ENCODE data around the gene ZNF333.

Gene ZNF333

GRCh38 chr19:14689598-14690503 lies at the start of gene ZNF333:
Gene ZNF333, plus strand, starts transcription at chr19:14690048. Its CDS starts 3,444 bp downstream, at chr19:14693492.
- intact Hi-C loops (cut with DNase I): no loop called here
- peak; percentile 86 to 99 (median 96) for DNase-seq

GRCh38 chr19:14648506-14648905 lies 41.3 kb upstream of the ZNF333 start:
- intact Hi-C loops (cut with DNase I): no loop called here
- DNase-seq: no peak

DNA sequence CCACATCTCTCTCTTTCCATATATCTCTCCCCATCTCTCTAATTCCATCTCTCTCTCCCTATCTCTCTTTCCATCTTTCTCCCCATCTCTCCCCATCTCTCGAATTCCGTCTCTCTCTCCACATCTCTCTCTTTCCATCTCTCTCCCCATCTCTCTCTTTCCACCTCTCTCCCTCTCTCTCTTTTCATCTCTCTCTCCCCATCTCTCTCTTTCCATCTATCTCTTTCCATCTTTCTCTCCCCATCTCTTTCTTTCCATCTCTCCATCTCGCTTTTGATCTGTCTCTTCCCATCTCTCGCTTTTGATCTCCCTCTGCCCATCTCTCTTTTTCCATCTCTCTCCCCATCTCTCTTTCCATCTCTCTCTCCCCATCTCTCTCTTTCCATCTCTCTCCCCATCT lies 40.8 kb upstream of the ZNF333 start:
- intact Hi-C loops (cut with DNase I): no loop called here
- no peak for DNase-seq

GRCh38 chr19:14650161-14650560 lies 39.7 kb upstream of the ZNF333 start:
- no peak for DNase-seq
- intact Hi-C loops (cut with DNase I): no loop called here

DNA sequence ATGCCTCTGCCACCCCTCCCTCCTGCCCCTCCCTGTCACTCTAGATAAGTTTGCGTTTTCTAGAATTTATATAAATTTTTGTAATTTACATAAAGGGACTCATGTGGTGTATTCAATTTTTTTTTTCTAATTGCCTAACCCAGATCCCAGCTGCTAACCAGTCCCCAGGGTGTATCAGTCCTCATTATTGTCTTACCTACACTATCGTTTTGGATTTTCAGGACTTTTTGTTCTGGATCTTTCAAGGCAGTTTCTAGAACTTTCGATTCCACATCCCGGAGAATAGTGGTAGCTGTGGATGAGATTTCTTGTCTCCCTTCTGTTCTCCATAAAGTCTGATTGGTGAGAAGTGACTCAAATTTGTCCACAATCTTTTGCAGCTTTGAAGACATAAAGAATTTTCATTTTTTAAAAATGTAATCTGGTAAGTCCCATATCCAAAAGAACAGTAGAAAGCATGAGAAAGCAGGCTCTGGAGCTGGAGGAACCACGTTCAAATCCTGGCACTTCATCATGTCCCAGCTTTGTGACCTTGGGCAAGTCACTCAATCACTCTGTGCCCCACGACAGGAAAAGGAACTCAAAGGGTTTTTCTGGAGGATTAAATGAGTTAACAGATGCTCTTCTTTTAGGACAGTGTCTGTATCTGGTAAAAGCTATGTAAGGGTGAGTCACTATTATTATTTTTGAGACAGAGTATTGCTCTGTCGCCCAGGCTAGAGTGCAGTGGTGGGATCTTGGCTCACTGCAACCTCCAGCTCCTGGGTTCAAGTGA lies 34.9 kb upstream of the ZNF333 start:
- no peak for DNase-seq
- intact Hi-C loops (cut with DNase I): no loop called here

DNA sequence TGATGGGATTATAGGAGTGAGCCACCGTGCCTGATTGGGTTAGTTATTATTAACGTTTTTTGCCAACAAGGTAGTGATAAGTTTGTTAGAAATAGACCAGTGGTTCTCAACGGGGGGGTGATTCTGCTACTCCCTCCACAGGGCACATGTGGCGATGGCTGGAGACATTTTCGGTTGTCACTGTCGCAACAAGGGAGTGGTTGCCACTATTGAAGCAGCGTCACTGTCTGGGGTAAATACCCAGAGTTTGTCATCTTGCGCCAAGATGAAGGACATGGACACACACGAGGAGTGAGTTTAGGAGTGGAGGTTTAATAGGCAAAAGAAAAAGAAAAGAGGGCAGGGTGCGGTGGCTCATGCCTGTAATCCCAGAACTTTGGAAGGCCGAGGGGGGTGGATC lies 34.1 kb upstream of the ZNF333 start:
- intact Hi-C loops (cut with DNase I): no loop called here
- no peak for DNase-seq

- DNase-seq: no peak
- intact Hi-C loops (cut with DNase I): no loop called here
These were observed 29.9 kb upstream of the ZNF333 start for GRCh38 chr19:14659874-14660489.

DNA sequence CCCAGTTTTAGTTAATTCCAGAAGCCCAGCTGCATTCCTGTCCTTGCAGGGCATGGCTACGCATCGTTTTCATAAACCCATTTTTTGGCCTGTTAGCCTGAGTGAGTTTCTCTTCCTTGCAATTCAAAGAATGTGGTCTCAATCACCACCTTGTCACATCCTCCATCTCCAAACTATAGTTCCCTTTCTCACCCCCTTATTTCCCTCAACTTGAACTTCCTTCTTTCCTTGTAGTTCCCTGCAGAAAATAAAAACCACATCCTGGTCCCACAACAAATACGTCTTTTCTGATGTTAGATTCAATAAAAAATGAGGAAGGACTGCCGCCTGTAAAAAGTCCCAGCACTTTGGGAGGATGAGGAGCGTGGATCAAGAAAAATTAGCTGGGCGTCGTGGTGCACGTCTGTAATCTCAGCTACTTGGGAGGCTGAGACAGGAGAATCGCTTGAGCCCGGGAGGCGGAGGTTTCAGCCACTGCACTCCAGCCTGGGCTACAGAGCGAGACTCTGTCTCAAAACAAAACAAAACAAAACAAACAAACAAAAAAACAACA lies 28.4 kb upstream of the ZNF333 start:
- no peak for DNase-seq
- intact Hi-C loops (cut with DNase I): no loop called here

GRCh38 chr19:14669940-14670339 lies 19.9 kb upstream of the ZNF333 start:
- DNase-seq: no peak
- intact Hi-C loops (cut with DNase I): no loop called here

DNA sequence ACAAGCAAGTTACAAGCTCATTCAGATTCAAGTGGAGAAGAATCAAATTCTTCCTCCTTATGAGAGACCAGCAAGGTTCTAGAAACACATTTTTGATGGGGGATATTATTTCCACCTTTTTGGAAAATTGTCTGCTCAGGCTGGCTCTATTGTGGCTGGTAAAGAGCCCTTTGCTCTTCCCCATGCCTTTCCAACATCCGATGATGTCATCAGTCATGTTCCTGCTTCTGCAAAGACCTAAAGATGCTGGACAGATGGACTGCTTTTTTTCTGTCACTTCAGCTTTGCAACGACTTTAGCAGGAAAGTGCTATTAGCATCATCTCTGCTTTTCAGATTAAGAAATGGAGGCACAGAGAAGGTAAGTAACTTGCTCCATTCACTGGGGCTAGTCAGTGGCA lies 19.4 kb upstream of the ZNF333 start:
- DNase-seq: no peak
- intact Hi-C loops (cut with DNase I): no loop called here

- DNase-seq: no peak
- intact Hi-C loops (cut with DNase I): no loop called here
These were observed 17.5 kb upstream of the ZNF333 start for GRCh38 chr19:14672188-14672872.

- DNase-seq: no peak
- intact Hi-C loops (cut with DNase I): no loop called here
These were observed 16.8 kb upstream of the ZNF333 start for GRCh38 chr19:14673088-14673487.

DNA sequence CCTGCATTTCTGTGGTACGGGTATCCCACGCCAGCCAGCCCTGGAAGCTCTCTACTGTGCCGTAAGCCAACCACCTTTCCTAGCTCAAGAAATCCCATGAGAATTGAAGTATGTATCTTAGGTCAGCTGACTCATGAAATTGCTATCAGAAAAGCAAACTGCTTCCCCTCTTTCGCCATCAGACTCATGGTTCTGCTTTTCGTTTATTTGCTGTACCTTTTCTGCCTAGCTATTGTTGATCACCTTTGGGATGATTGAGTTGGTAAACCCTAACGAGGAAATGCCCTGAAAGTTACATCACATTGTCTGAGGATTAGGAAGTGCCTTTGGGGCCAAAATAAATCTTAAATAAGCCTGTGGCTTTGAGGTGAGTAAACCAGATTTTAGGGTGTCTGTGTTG lies 15.1 kb upstream of the ZNF333 start, which contains the start of gene ADGRE3:
Gene ADGRE3 (minus strand): TSS at position 81 of the 400 bp plus-strand sequence. CDS start 74 bp downstream, at position 7.
- DNase-seq: no peak
- intact Hi-C loops (cut with DNase I): no loop called here

DNA sequence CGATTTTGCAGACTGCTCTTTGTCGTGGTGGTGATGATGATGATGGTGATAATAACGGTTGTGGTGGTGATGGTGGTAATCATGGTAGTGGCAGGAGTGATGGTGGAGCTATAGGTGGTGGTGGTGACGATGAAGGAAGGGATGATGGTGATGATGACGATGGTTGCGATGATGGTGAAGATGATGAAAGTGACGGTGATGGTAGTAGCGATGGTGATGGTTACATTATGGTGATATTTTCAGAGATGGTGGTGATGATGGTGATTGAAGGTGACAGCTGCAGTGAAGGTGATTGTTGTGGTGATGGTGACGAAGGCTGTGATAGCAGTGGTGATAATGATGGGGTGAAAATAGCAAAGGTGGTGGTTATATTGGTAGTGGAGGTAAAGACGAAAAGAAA lies 13.1 kb upstream of the ZNF333 start:
- intact Hi-C loops (cut with DNase I): no loop called here
- DNase-seq: no peak

- intact Hi-C loops (cut with DNase I): no loop called here
- DNase-seq: no peak
These were observed 12.4 kb upstream of the ZNF333 start for GRCh38 chr19:14677464-14677863.

- intact Hi-C loops (cut with DNase I): no loop called here
These were observed 11.6 kb upstream of the ZNF333 start for GRCh38 chr19:14678199-14678598.

DNA sequence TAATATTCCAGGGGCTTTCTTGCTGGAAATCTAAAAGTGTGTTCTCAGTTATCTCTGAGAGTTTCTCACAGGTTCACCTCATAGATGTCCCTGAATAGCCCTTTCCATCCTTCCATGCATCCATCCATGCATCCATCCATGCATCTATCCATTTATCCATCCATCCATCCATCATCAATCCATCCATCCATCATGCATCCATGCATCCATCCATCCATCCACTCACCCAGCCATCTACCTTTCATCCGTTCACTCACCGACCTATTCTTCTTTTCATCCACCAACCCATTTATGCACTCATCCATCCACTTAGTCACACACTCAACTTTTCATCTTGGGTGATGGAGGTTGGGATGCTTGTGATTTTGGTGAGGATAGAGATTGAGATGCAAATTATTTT lies 7.8 kb upstream of the ZNF333 start:
- no peak for DNase-seq
- intact Hi-C loops (cut with DNase I): no loop called here

More at GRCh38 chr19:14678199-14678598, 11.6 kb upstream of the ZNF333 start:
- no peak for DNase-seq

GRCh38 chr19:14683439-14683838 lies 6.4 kb upstream of the ZNF333 start:
- DNase-seq: no peak
- intact Hi-C loops (cut with DNase I): no loop called here

- intact Hi-C loops (cut with DNase I): loop anchor here (1.0 kb wide), 1 partner anchor 112 kb away; no protein-coding TSS in a partner anchor
These were observed 3.4 kb upstream of the ZNF333 start for GRCh38 chr19:14686411-14686810.

DNA sequence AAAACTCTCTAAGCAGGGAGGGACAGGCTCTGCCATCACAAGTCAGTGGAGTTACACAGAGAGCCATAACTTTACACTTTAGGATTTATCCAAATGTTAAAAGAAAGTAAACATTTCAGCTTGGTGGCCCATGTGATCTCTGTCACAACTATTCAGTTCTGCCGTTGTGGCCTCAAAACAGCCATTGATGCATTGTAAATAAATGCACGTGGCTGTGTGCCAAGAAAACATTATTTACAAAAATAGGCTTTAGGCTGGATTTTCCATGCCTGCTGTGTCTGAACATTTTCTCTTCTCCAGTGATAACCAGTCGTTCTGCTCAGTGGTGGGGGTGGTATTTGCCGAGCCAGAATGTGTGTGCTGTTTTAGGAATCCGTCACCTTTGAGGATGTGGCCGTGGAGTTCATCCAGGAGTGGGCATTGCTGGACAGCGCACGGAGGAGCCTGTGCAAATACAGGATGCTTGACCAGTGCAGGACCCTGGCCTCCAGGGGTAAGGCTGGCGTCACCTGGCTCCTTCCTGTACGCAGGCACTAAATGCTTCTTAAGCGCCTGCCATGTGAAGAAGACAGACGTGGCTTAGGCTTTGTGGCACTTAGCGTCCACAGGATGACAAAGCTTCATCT lies 4.9 kb downstream of the ZNF333 start:
- intact Hi-C loops (cut with DNase I): no loop called here
- no peak for DNase-seq

More at GRCh38 chr19:14686411-14686810, 3.4 kb upstream of the ZNF333 start:
- DNase-seq: no peak

Measured in posterior cingulate gyrus (tissue), 11 donors.